ENCODE measurements around the gene KIF1B.

The KIF1B gene

GRCh38 chr1:10271869-10272268, 61.5 kb downstream of the KIF1B start:
- in situ Hi-C loops (cut with MboI; ENCODE audit: low sequenced_read_pairs), result no loop called here

GRCh38 chr1:10272274-10272673, 61.9 kb downstream of the KIF1B start:
- in situ Hi-C loops (cut with MboI; ENCODE audit: low sequenced_read_pairs), result no loop called here

- in situ Hi-C loops (cut with MboI; ENCODE audit: low sequenced_read_pairs), result no loop called here
Observed at GRCh38 chr1:10278880-10279279, 68.5 kb downstream of the KIF1B start.

GRCh38 chr1:10280439-10281350, 70.3 kb downstream of the KIF1B start:
- in situ Hi-C loops (cut with MboI; ENCODE audit: low sequenced_read_pairs), result no loop called here

- in situ Hi-C loops (cut with MboI; ENCODE audit: low sequenced_read_pairs), result no loop called here
Observed at GRCh38 chr1:10283318-10283984, 73.1 kb downstream of the KIF1B start.

GRCh38 chr1:10286244-10286643, 75.9 kb downstream of the KIF1B start:
- in situ Hi-C loops (cut with MboI; ENCODE audit: low sequenced_read_pairs), result no loop called here

- in situ Hi-C loops (cut with MboI; ENCODE audit: low sequenced_read_pairs), result no loop called here
Observed at GRCh38 chr1:10287023-10287645, 76.8 kb downstream of the KIF1B start.

- in situ Hi-C loops (cut with MboI; ENCODE audit: low sequenced_read_pairs), result no loop called here
Observed at GRCh38 chr1:10288029-10288615, 77.8 kb downstream of the KIF1B start.

- in situ Hi-C loops (cut with MboI; ENCODE audit: low sequenced_read_pairs), result no loop called here
Observed at GRCh38 chr1:10291705-10292104, 81.3 kb downstream of the KIF1B start.

- in situ Hi-C loops (cut with MboI; ENCODE audit: low sequenced_read_pairs), result no loop called here
Observed at GRCh38 chr1:10292188-10292587, 81.8 kb downstream of the KIF1B start.

- in situ Hi-C loops (cut with MboI; ENCODE audit: low sequenced_read_pairs), result no loop called here
Observed at GRCh38 chr1:10295481-10296085, 85.2 kb downstream of the KIF1B start.

- in situ Hi-C loops (cut with MboI; ENCODE audit: low sequenced_read_pairs), result no loop called here
Observed at GRCh38 chr1:10299151-10299550, 88.8 kb downstream of the KIF1B start.

- in situ Hi-C loops (cut with MboI; ENCODE audit: low sequenced_read_pairs), result no loop called here
Observed at GRCh38 chr1:10302416-10302815, 92.0 kb downstream of the KIF1B start.

GRCh38 chr1:10304295-10304694, 93.9 kb downstream of the KIF1B start:
- in situ Hi-C loops (cut with MboI; ENCODE audit: low sequenced_read_pairs), result no loop called here

- in situ Hi-C loops (cut with MboI; ENCODE audit: low sequenced_read_pairs), result no loop called here
Observed at GRCh38 chr1:10306435-10306834, 96.1 kb downstream of the KIF1B start.

- in situ Hi-C loops (cut with MboI; ENCODE audit: low sequenced_read_pairs), result no loop called here
Observed at GRCh38 chr1:10308001-10308400, 97.6 kb downstream of the KIF1B start.

GRCh38 chr1:10309243-10310011, 99.1 kb downstream of the KIF1B start:
- in situ Hi-C loops (cut with MboI; ENCODE audit: low sequenced_read_pairs), result no loop called here

- in situ Hi-C loops (cut with MboI; ENCODE audit: low sequenced_read_pairs), result no loop called here
Observed at GRCh38 chr1:10316752-10317151, 106.4 kb downstream of the KIF1B start.

GRCh38 chr1:10319750-10320149, 109.4 kb downstream of the KIF1B start:
- in situ Hi-C loops (cut with MboI; ENCODE audit: low sequenced_read_pairs), result no loop called here

GRCh38 chr1:10320336-10320735, 110.0 kb downstream of the KIF1B start:
- in situ Hi-C loops (cut with MboI; ENCODE audit: low sequenced_read_pairs), result no loop called here
